Smooth muscle cell of the brain vasculature (primary cell): ENCODE results near the gene HSPB9.

Experiments used
- DNase-seq: peaks from one replicate; pipeline ENCODE4 v3.0.0-alpha.2; 2012; ENCODE audit warnings: low read depth, low spot score

Gene HSPB9

GRCh38 chr17:42101513-42102292 lies 20.9 kb upstream of the HSPB9 start:
- no peak for DNase-seq

- no peak for DNase-seq
Observed at GRCh38 chr17:42103221-42103954, 19.2 kb upstream of the HSPB9 start.

GRCh38 chr17:42104264-42104663 lies 18.3 kb upstream of the HSPB9 start:
- no peak for DNase-seq

- DNase-seq = no peak
Observed at GRCh38 chr17:42106009-42106408, 16.6 kb upstream of the HSPB9 start.

GRCh38 chr17:42107124-42107523 lies 15.5 kb upstream of the HSPB9 start:
- no peak for DNase-seq

GRCh38 chr17:42107597-42108576 lies 14.7 kb upstream of the HSPB9 start:
- no peak for DNase-seq

- no peak for DNase-seq
Observed at GRCh38 chr17:42109086-42109485, 13.5 kb upstream of the HSPB9 start.

- DNase-seq = no peak
Observed at GRCh38 chr17:42110301-42111264, 12.0 kb upstream of the HSPB9 start.

GRCh38 chr17:42111265-42111636 lies 11.4 kb upstream of the HSPB9 start:
- DNase-seq = no peak

- no peak for DNase-seq
Observed at GRCh38 chr17:42111871-42112551, 10.6 kb upstream of the HSPB9 start.

GRCh38 chr17:42112552-42113176 lies 9.9 kb upstream of the HSPB9 start, which contains the start of gene DHX58:
TSS of gene DHX58 (minus strand) at chr17:42112714. CDS start at chr17:42111892, 822 bp downstream.
- peak; percentile 67 for DNase-seq

- no peak for DNase-seq
Observed at GRCh38 chr17:42113293-42114069, 9.1 kb upstream of the HSPB9 start.

- DNase-seq = no peak
Observed at GRCh38 chr17:42114118-42114517, 8.5 kb upstream of the HSPB9 start.

GRCh38 chr17:42116705-42117396 lies 5.8 kb upstream of the HSPB9 start:
- DNase-seq = peak; percentile 47

GRCh38 chr17:42117397-42118125 lies 5.0 kb upstream of the HSPB9 start:
- no peak for DNase-seq

- no peak for DNase-seq
Observed at GRCh38 chr17:42118126-42118510, 4.5 kb upstream of the HSPB9 start.

- no peak for DNase-seq
Observed at GRCh38 chr17:42118545-42118944, 4.1 kb upstream of the HSPB9 start.

- DNase-seq = no peak
Observed at GRCh38 chr17:42119301-42119700, 3.3 kb upstream of the HSPB9 start.
